Measurements from ENCODE around the gene PARD6G.
"Not testable (repeated sequence)": the region's sequence is repeated elsewhere in the genome, so short reads cannot be mapped to it uniquely, and the experiment has no call there.

The PARD6G gene

DNA sequence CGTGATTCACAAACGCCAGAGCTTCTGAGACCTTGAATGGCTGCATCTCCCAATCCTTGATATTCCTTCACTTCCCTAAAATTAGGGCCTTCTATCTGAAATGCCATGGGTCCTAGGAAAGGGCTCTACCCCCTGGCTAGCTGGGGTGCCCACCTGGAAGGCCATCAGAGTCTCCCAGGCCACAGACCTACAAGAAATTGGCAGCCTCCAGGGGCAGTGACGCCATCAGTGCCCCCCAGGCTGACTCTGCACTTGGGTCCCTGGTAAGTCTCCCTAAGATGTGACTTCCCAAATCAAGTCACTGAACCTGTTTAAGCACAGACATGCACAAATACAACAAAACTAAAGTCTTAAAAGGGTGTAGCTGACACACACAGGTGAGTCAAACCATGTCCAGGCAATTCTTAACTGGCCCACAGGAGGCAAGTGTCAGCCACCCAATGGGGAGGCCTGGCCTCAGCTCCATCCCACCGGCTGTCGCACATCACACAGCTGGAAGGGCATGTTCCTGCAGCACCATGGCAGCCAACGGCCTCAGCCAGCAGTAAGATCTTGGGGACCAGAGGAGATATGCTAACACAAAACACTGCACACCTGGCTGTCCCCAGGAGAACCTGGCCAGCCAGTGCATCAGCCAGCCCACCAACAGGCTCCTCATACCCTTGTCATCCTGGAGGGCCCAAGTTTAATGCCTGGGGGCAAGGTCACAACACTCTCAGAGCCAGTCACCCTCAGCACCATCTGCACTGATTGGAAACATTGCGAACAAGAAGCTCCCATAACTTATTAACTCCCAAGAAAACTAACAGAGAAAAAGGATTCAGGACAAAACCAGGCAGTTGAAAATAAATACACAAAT is 5.2 kb downstream of the PARD6G start:
- DNase-seq (ENCODE audit: low spot score): no peak

DNA sequence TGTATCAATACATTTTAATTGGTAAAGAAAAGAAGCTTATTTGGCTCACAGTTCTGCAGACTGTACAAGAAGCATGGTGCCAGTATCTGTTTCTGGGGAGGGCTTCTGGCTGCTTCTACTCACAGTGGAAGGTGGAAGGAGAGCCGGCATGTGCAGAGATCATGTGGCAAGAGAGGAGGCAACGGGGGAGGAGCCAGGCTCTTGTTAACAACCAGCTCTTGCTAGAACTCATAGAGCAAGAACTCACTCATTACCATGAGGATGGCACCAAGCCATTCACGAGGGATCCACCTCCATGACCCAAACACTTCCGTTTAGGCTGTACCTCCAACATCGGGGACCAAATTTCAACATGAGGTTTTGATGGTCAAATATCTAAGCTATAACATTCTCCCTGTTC is 7.5 kb downstream of the PARD6G start:
- no peak for DNase-seq (ENCODE audit: low spot score)

- DNase-seq (ENCODE audit: low spot score): no peak
Observed at GRCh38 chr18:80238651-80239260, 8.6 kb downstream of the PARD6G start.

DNA sequence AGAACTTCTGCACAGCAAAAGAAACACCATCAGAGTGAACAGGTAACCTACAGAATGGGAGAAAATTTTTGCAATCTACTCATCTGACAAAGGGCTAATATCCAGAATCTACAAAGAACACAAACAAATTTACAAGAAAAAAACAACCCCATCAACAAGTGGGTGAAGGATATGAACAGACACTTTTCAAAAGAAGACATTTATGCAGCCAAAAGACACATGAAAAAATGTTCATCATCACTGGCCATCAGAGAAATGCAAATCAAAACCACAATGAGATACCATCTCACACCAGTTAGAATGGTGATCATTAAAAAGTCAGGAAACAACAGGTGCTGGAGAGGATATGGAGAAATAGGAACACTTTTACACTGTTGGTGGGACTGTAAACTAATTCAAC is 9.8 kb downstream of the PARD6G start:
- DNase-seq (ENCODE audit: low spot score): not testable (repeated sequence)

GRCh38 chr18:80234398-80234797 is 12.9 kb downstream of the PARD6G start:
- no peak for DNase-seq (ENCODE audit: low spot score)

DNA sequence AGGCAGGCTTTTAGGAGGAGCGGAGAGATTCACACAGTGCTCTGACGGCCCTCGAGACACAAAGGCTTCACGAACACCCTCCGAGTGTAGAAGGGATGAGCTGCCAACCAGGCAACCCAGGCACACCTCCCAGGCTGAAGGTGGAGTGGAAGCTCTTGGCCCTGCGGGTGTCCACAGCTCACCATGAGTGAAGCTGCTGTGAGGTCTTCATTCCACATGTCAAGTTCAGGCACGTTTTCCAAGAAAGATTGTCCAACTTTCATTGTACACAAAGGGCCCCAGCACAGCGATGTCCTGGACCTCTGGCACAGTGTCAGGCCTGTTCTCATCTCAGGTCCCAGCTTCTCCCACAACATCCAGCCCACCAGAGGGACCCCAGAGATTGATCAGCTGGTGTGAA is 13.4 kb downstream of the PARD6G start:
- DNase-seq (ENCODE audit: low spot score): no peak

DNA sequence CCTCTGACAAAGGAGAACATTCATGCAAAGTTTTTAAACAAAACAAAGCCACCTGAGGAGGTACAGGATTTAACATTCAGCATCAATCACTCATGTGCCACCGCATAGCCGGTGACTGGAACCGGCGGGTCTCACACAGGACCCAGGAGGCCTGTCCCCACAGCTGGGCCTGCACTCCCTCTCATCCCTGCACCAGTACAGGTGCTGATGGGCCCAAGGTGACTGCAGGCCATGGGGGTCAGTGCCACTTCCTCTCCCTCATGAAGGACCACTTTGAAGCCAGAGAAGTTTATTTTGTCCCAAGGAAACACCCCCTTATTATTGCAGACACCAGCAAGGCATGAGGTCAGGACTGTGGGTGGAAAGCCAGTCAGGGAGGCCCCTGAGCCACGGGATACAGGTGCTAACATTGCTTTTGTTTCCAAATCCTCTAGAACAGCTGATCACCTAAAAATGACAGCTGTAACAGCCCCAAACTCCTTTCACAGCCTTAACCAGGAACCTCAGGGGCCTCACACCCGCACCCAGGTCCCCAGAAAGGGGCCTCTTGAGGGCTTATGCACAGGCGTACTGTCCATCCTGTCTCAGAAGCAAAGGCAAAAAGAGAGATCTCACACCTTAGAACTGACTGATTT is 14.0 kb downstream of the PARD6G start:
- no peak for DNase-seq (ENCODE audit: low spot score)

DNA sequence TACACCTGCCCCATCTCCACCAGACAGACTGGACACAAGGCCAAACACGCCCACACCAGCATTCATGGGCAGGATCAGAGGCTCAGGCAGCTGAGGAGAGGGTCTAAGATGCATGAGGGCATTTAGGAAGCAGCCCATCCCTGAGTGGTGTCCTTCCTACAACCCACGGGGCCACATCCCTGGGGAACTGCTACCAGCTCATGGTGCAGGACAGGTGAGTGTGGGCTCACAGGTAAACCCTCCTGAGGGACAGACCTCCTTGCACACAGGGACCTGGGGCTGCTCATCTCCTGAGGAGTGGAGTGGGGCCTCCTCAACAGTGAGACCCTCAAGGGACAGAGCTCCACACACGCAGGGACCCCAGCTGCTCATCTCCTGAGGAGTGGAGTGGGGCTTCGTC is 14.6 kb downstream of the PARD6G start:
- no peak for DNase-seq (ENCODE audit: low spot score)

- DNase-seq (ENCODE audit: low spot score): no peak
Observed at GRCh38 chr18:80232030-80232429, 15.3 kb downstream of the PARD6G start.

DNA sequence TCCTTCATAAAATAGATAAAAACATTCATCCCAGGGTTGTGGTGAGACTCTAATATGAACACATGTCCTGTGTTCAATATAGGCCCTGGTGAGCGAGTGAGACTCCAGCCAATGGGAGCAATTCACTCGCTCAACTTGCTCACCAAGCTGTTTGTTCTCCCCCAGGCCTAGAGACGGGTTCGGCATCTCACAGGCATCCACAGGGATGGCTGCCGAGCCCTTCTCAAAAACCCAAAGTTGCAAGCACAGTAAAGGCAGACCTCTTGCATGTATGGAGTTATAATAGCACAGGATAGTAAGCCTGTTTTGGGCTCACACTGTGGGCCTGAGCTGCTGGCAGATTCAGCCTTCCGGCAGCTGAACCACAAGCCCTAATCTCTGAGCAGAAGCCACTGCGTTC is 15.7 kb downstream of the PARD6G start:
- DNase-seq (ENCODE audit: low spot score): no peak

DNA sequence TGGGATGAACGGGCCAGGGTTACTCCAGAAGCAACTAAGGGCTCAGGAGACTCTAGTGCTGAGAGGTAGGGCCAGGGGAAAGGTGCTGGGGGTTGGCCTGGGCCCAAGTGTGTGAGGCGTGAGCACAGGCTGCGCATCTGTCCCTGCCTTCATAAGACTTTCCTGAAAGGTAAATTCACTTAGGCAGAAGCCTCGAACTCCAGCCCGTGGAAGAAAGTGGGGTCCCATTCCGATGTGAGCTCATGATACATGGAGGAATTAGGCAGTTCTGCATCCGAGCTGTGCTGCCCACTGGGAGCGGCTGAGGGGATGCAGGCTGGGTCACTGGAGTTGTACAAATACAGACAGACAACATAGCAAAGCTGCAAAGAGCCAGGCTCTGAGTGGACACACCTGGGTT is 16.2 kb downstream of the PARD6G start:
- no peak for DNase-seq (ENCODE audit: low spot score)

DNA sequence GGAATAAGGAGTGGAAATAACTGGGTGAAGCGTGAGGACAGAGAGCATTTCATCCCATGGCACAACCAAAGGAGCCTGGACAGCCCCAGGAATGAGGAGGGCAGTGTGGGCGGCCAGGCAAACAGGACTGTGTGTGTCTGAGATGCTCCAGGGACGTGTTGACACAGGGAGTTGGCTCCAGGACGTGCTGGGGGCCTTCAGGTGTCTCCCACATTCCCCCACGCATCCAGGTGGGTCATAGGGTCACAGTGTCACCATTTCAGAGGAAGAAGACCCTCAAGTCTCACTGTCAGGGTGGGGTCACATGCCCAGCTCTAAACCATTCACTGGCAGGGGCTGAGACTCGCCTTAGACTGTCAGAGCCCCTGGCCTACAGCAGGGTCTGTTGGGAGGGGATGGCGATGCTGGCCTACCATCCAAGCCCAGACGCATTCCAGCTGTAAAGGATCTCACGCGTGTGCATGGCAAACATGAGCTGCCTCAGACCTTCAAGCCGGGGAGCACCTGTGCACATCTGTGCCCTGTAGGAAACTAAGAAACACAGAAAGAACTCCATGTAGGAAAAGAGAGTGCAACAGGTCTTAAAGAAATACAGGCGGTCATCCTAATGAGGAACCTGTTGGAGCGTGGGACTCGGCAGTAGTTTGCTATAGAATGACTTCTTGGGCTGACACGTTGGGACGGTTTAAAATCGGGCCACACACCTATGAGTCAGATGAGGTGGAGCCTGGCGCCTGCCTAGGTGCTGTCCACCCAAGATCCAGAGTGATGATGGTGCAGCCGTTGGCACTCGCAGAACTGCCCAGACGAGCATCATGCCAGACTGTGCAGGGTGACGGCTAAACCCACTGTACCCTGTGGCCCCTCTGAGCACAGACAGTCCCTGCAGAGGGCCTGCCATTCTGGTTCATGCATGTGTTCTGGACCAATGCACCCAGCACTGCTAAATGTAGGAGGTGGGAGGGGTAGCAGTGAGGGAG is 17.3 kb downstream of the PARD6G start:
- DNase-seq (ENCODE audit: low spot score): no peak

DNA sequence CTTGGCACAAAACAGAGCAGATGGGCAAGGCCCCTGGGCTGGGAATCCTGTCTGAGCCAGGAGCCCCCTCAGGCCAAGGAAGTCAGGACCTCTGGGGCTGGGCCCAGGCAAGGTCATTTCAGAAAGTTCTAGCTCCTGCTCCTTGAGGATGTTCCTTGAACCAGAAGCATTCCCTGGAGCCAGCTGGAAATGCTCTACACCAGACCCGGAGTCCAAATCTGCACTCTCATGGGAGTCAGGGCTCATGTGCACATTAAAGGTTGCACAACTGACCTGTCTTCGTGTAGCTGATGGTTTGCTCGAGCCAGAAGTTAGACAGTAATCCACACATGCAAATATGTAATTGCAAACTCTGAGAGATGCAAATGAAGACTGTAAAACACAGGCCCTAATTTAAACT is 18.0 kb downstream of the PARD6G start:
- no peak for DNase-seq (ENCODE audit: low spot score)

DNA sequence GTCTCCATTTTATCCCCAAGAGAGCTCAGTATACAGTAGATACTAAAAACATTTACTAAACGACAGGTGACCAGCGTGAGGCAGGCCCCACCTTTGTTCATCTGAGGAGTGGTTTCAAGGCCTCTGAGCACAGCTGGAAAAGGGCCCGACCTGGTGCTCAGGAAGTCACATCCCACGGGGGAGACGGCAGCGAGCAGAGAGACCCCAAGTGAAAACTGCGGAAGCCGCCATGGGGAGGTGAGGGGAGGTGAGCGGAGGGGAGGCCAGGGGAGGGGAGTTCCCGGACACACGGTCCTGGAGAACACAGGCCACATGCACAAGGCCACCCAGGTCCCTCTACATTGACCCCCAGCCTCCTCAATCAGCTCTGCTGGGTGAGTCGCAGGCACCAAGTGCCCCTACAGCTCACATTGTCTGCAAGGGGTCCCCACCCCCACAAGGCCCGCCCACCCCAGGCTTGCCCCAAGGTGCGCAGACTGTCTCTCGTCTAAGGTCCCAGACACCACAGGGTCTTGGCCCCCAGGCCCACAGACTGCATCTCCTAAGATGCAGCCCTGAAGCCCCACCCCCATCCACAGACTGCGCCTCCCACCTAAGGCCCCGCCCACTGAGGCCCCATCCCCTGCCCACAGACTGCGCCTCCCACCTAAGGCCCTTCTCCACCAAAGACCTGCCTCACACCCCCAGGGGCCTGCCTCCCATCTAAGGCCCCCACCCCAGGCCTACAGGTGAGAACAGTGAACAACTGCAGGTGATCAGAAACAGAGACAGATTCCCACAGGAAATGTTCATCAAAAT is 19.1 kb downstream of the PARD6G start:
- no peak for DNase-seq (ENCODE audit: low spot score)

- DNase-seq (ENCODE audit: low spot score): no peak
Observed at GRCh38 chr18:80227472-80227871, 19.8 kb downstream of the PARD6G start.

DNA sequence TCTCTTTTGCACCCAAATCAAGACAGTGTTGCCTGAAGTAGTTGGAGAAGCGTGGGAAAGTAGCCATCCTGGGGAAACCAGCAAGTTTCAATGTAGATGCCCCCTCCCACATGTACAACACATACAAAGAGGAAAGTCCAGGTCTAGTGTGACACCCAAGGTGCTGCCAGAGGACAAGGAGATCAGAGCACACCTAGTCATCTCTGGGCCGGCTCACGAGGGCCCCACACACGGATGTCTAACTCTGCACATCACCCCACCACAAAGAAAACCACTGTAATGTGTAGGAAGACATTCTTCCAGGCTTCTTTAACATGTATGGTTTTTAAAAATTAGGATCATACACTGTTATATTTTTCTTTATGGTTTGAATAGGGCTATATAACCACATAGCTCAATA is 21.6 kb downstream of the PARD6G start:
- DNase-seq (ENCODE audit: low spot score): no peak

DNA sequence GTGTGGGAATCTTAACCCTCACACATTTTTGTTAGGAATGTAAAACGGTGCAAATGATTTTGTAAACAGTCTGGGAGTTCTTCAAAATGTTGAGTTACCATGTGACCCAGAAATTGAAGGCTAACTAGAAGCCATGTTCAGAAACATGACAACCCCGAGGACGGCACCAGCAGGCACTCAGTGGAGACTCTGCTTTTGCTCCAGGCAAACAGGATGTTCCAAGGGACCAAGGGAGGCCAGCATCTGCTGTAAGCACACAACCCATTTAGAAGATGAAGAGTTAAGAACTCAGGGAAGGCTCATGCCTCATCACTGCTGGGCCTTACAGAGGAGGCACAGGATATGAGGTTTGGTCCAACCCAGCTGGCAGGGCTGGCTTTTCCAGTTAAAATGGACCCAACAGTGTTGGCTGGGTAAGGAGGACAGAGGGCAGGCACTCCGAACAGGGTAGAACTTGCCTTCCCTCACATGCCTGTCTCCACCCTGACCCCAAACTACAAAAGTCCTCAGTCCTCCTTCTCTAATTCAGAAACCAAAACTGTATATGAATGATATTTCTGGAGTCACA is 23.6 kb downstream of the PARD6G start:
- DNase-seq (ENCODE audit: low spot score): no peak

GRCh38 chr18:80219488-80219887 is 27.8 kb downstream of the PARD6G start:
- DNase-seq (ENCODE audit: low spot score): not testable (repeated sequence)

DNA sequence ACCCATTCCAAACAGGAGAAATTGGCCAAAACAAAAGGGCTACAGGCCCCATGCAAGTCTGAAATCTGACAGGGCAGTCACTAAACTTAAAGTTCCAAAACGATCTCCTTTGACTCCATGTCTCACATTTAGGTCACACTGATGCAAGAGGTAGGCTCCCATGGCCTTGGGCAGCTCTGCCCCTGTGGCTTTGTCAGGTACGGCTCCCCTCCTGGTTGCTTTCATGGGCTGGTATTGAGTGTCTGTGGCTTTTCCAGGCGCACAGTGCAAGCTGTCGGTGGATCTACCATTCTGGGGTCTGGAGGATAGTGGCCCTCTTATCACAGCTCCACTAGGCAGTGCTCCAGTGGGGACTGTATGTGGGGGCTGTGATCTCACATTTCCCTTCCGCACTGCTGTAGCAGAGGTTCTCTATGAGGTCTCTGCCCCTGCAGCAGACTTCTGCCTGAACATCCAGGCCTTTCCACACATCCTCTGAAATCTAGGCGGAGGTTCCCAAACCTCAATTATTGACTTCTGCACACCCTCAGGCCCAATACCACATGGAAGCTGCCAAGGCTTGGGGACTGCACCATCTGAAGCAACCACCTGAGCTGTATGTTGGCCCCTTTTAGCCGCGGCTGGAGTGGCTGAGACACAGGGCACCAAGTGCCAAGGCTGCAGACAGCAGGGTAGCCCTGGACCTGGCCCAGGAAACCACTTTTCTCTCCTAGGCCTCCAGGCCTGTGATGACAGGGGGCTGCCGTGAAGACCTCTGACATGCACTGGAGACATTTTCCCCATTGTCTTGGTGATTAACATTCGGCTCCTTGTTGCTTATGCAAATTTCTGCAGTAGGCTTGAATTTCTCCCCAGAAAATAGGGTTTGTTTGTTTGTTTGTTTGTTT is 28.7 kb downstream of the PARD6G start:
- DNase-seq (ENCODE audit: low spot score): no peak

- no peak for DNase-seq (ENCODE audit: low spot score)
Observed at GRCh38 chr18:80213182-80213581, 34.1 kb downstream of the PARD6G start.

Measured in SW480 (cell line).